HUDEP-2 (cell line): Measurements from ENCODE around the gene NUTM2A.
"Not testable (repeated sequence)": the region's sequence is repeated elsewhere in the genome, so short reads cannot be mapped to it uniquely, and the experiment has no call there.

ENCODE experiments used
- DNase-seq, 76 experiments: peaks; one replicate each; lab custom pipeline; 2025; ENCODE audit not compliant: unreplicated experiment in 76 of 76; lab: John Stamatoyannopoulos, UW

NUTM2A gene

DNA sequence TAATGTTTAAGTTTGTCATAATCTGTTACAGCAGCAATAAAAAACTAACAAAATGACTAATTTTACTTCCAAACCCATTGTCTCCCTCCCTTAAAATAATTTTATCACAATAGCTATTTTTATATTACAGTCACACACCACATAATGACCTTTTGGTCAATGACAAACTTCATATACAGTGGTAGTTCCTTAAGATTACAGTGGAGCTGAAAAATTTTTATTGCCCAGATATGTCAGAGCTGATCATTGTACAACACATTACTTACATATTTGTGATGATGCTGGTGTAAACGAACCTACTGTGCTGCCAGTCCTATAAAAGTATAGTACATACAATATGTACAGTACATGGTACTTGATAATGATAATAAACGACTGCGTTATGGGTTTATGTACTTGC is 22.1 kb downstream of the NUTM2A start:
- not testable (repeated sequence) for DNase-seq

DNA sequence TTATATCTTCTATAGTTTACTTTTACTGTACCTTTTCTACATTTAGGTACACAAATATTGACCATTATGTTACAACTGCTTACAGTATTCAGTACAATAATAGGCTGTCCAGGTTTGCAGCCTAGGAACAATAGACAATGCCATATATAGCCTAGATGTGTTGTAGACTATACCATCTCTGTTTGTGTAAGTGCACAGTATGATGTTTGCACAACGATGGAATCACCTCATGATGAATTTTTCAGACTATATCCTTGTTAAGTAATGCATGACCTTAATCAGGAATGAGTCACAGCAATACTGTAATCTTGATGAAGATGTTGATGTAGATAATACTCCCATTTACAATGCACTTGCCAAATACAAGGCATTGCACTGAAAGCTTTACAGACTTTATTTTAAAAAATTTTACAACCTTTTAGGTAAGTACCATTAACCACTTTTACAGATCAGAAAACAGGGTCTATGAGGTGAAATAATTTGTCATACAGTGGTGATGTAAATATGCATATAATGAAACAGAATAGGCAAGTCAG is 23.6 kb downstream of the NUTM2A start:
- not testable (repeated sequence) for DNase-seq

- DNase-seq, result not testable (repeated sequence)
These were observed 55.6 kb downstream of the NUTM2A start for GRCh38 chr10:87280749-87281392.
